Measurements from ENCODE around the gene RPS26.
"Not testable (repeated sequence)": the region's sequence is repeated elsewhere in the genome, so short reads cannot be mapped to it uniquely, and the experiment has no call there.

RPS26 gene

GRCh38 chr12:56077966-56078365 lies 36.2 kb downstream of the RPS26 start:
- not testable (repeated sequence) for FAIRE-seq; DNase-seq (ENCODE audit: low spot score)

GRCh38 chr12:56078427-56078826 lies 36.7 kb downstream of the RPS26 start:
- FAIRE-seq (no peak), DNase-seq (ENCODE audit: low spot score) (no peak)

- FAIRE-seq (no peak), DNase-seq (ENCODE audit: low spot score) (peak; percentile 49)
These were observed 37.4 kb downstream of the RPS26 start for GRCh38 chr12:56078931-56079722.

- DNase-seq (ENCODE audit: low spot score) (peak; percentile 48), FAIRE-seq (no peak)
These were observed 38.2 kb downstream of the RPS26 start, which contains the start of gene ERBB3 for GRCh38 chr12:56079723-56080555. Gene ERBB3 (plus strand): TSS chr12:56080165. CDS start chr12:56080301, 136 bp downstream.

- DNase-seq (ENCODE audit: low spot score) = no peak
- FAIRE-seq = no peak
These were observed 38.9 kb downstream of the RPS26 start for GRCh38 chr12:56080556-56081138.

GRCh38 chr12:56081393-56082347 lies 40.0 kb downstream of the RPS26 start:
- DNase-seq (ENCODE audit: low spot score) (no peak), FAIRE-seq (no peak)

GRCh38 chr12:56082382-56082781 lies 40.7 kb downstream of the RPS26 start:
- DNase-seq (ENCODE audit: low spot score) (no peak), FAIRE-seq (no peak)

GRCh38 chr12:56082967-56083366 lies 41.2 kb downstream of the RPS26 start:
- DNase-seq (ENCODE audit: low spot score) = no peak
- FAIRE-seq = no peak

GRCh38 chr12:56084958-56085543 lies 43.3 kb downstream of the RPS26 start:
- FAIRE-seq = no peak
- no peak for DNase-seq (ENCODE audit: low spot score)

GRCh38 chr12:56086096-56086495 lies 44.4 kb downstream of the RPS26 start:
- FAIRE-seq (no peak), DNase-seq (ENCODE audit: low spot score) (no peak)

- no peak for DNase-seq (ENCODE audit: low spot score)
- FAIRE-seq = no peak
These were observed 44.9 kb downstream of the RPS26 start for GRCh38 chr12:56086608-56087007.

GRCh38 chr12:56087220-56087619 lies 45.5 kb downstream of the RPS26 start:
- DNase-seq (ENCODE audit: low spot score) (no peak), FAIRE-seq (no peak)

All from RCC 7860 (cell line).